AG09309 (cell line): ENCODE results near the gene SCUBE1.
A peak's percentile ranks its signal among the peaks of the same experiment; 100 is the strongest.

Source experiments
- DNase-seq: peaks from one replicate; pipeline ENCODE4 v3.0.0-alpha.2; 2010; ENCODE audit warnings: low read depth
- H3K4me3 ChIP-seq: 2 replicates; pipeline ENCODE4 v1.5.1; 2011; ENCODE audit warnings: mild to moderate bottlenecking, low read depth, low read length, moderate library complexity; ENCODE audit not compliant: control insufficient read depth
- CTCF ChIP-seq: IDR thresholded peaks from 2 replicates; pipeline ENCODE4 v1.5.1; 2011; ENCODE audit warnings: mild to moderate bottlenecking, low read depth, low read length, inconsistent platforms; ENCODE audit not compliant: insufficient read depth, control insufficient read depth; ENCODE audit errors: missing control alignments

The SCUBE1 gene

GRCh38 chr22:43277987-43278601 is 65.1 kb downstream of the SCUBE1 start:
- DNase-seq: no peak
- TF ChIP-seq CTCF: no peak

GRCh38 chr22:43277091-43277490 is 66.1 kb downstream of the SCUBE1 start:
- H3K4me3 ChIP-seq: no peak overlapping the region
- no peak for DNase-seq
- no peak for TF ChIP-seq CTCF

More at GRCh38 chr22:43277987-43278601, 65.1 kb downstream of the SCUBE1 start:
- no peak overlapping the region for H3K4me3 ChIP-seq

- TF ChIP-seq CTCF: no peak
- DNase-seq: no peak
- no peak overlapping the region for H3K4me3 ChIP-seq
These were observed 66.9 kb downstream of the SCUBE1 start for GRCh38 chr22:43276321-43276720.

GRCh38 chr22:43275545-43276317 is 67.4 kb downstream of the SCUBE1 start:
- no peak for DNase-seq
- H3K4me3 ChIP-seq: no peak overlapping the region
- TF ChIP-seq CTCF: no peak

- no peak for TF ChIP-seq CTCF
- DNase-seq: no peak
- H3K4me3 ChIP-seq: no peak overlapping the region
These were observed 68.5 kb downstream of the SCUBE1 start for GRCh38 chr22:43274595-43275240.

GRCh38 chr22:43273902-43274484 is 69.2 kb downstream of the SCUBE1 start:
- TF ChIP-seq CTCF: peak; percentile 77
- no peak for DNase-seq
- no peak overlapping the region for H3K4me3 ChIP-seq
